Measurements from ENCODE around the gene NFKBIZ. TPM values are rescaled to one million over a fixed set of nuclear protein-coding genes. Genes with fewer than 3 reads are reported as not detected.

NFKBIZ gene
- total and polyA plus RNA-seq, 9 of the 15 experiments (the other 6 are each of a cell fraction or from before 2014, with no cell fraction given): 1.2 to 13.7 (median 5.7) TPM

- no peaks in the 10 kb centered on the region for H3K9me3 ChIP-seq (replicated peaks; ENCODE audit: control insufficient read depth, insufficient read depth, low read depth, low read length)
- ChIA-PET CTCF (ENCODE audit: low intra/inter-chr PET ratio) (no interaction called here), POLR2A (no interaction called here)
- no peaks in the 10 kb centered on the region for H3K4me1 ChIP-seq (replicated peaks in 1 of 2; ENCODE audit: control insufficient read depth in 2 of 2, insufficient read depth in 2 of 2, low read length in 2 of 2)
- no peak overlapping the region for H3K27ac ChIP-seq (ENCODE audit: extremely low read depth, low read depth, low read length)
- FAIRE-seq: no peak
- TF ChIP-seq HOXB6 (CRISPR knock-in tag; IDR thresholded peaks at IDR 0.05; ENCODE audit: borderline replicate concordance) (no peak), ELK3 (CRISPR knock-in tag; IDR thresholded peaks at IDR 0.05) (no peak), STAT6 (CRISPR knock-in tag; IDR thresholded peaks at IDR 0.05) (no peak), E2F3 (CRISPR knock-in tag; IDR thresholded peaks at IDR 0.05) (no peak), DLX4 (CRISPR knock-in tag; IDR thresholded peaks at IDR 0.05) (no peak), TBP (optimal IDR thresholded peaks at IDR 0.05; ENCODE audit: low read depth, low read length) (no peak), THRAP3 (IDR thresholded peaks at IDR 0.05; ENCODE audit: borderline replicate concordance) (no peak), TBL1XR1 (IDR thresholded peaks at IDR 0.05; ENCODE audit: low read length in 2 of 2) (no peak), FOXM1 (IDR thresholded peaks at IDR 0.05; ENCODE audit: low read depth) (no peak), FOXM1 (CRISPR knock-in tag; IDR thresholded peaks at IDR 0.05; ENCODE audit: low read depth) (no peak), NR4A1 (CRISPR knock-in tag; IDR thresholded peaks at IDR 0.05) (no peak), NR4A1 (tag; IDR thresholded peaks at IDR 0.05) (no peak), DMBX1 (CRISPR knock-in tag; IDR thresholded peaks at IDR 0.05; ENCODE audit: borderline replicate concordance) (no peak), ZNF3 (CRISPR knock-in tag; IDR thresholded peaks at IDR 0.05) (no peak), SAP30 (IDR thresholded peaks at IDR 0.05; ENCODE audit: borderline replicate concordance, insufficient read depth, low read depth, low read length, poor library complexity, severe bottlenecking) (no peak), ZNF780A (CRISPR knock-in tag; IDR thresholded peaks at IDR 0.05) (no peak), ATF3 (IDR thresholded peaks at IDR 0.05) (no peak), ATF3 (CRISPR knock-in tag; conservative IDR thresholded peaks at IDR 0.05) (no peak), FIP1L1 (IDR thresholded peaks at IDR 0.05; ENCODE audit: low read depth, low read length, poor library complexity, severe bottlenecking) (no peak)
- ATAC-seq: no peak
- no peaks in the 10 kb centered on the region for H3K27me3 ChIP-seq (ENCODE audit: control insufficient read depth in 2 of 2, insufficient read depth in 2 of 2, low read length in 2 of 2)
- no peak overlapping the region for H3K4me2 ChIP-seq (ENCODE audit: insufficient read depth, low read length)
- 0% methylated on average over 1 of the region's 1 CpG for WGBS (ENCODE audit: insufficient coverage, low coverage, missing lambda C conversion rate)
- no TSS peak for BruUV-seq (replicated peaks)
- in situ Hi-C loops (cut with MboI): no loop called here
- H3K9me1 ChIP-seq (ENCODE audit: control insufficient read depth, insufficient read depth, low read length): no peaks in the 10 kb centered on the region
- H3K36me3 ChIP-seq (ENCODE audit: control insufficient read depth, insufficient read depth, low read length): no peaks in the 10 kb centered on the region
- no peak for DNase-seq (ENCODE audit: extremely low read depth in 1 of 4, low spot score in 3 of 4)
- H3K9ac ChIP-seq (ENCODE audit: insufficient read depth in 1 of 2, low read depth in 2 of 2, low read length in 2 of 2): no peak overlapping the region
- H2AFZ ChIP-seq (ENCODE audit: low read depth, low read length): no peak overlapping the region
- no peak overlapping the region for H3K4me3 ChIP-seq
- H3K79me2 ChIP-seq (ENCODE audit: control insufficient read depth, insufficient read depth, low read length): no peaks in the 10 kb centered on the region
- intact Hi-C loops (cut with micrococcal nuclease): no loop called here
- no peaks in the 10 kb centered on the region for H4K20me1 ChIP-seq (replicated peaks; ENCODE audit: control insufficient read depth, insufficient read depth, low read length)
Measured at GRCh38 chr3:101892648-101893047, 43.3 kb downstream of the NFKBIZ start.
